ENCODE results near the gene ADAMTS14.
A peak's percentile ranks its signal among the peaks of the same experiment; 100 is the strongest.

ADAMTS14 gene

GRCh38 chr10:70704211-70704610 is 31.9 kb downstream of the ADAMTS14 start:
- no peak for ATAC-seq
- TF ChIP-seq TSHZ2 (CRISPR knock-in tag; IDR thresholded peaks at IDR 0.05) (no peak), OSR1 (CRISPR knock-in tag; IDR thresholded peaks at IDR 0.05) (no peak), ZFP3 (CRISPR knock-in tag; IDR thresholded peaks at IDR 0.05) (no peak), ZNF565 (CRISPR knock-in tag; conservative IDR thresholded peaks at IDR 0.05; ENCODE audit: low read depth) (no peak), CSRNP3 (CRISPR knock-in tag; IDR thresholded peaks at IDR 0.05) (no peak), CREB5 (CRISPR knock-in tag; IDR thresholded peaks at IDR 0.05; ENCODE audit: low read depth) (no peak), CSDC2 (CRISPR knock-in tag; IDR thresholded peaks at IDR 0.05) (no peak), ESRRG (CRISPR knock-in tag; IDR thresholded peaks at IDR 0.05) (no peak), PPARA (CRISPR knock-in tag; IDR thresholded peaks at IDR 0.05; ENCODE audit: borderline replicate concordance) (no peak), ZC3H10 (CRISPR knock-in tag; IDR thresholded peaks at IDR 0.05) (no peak)

DNA sequence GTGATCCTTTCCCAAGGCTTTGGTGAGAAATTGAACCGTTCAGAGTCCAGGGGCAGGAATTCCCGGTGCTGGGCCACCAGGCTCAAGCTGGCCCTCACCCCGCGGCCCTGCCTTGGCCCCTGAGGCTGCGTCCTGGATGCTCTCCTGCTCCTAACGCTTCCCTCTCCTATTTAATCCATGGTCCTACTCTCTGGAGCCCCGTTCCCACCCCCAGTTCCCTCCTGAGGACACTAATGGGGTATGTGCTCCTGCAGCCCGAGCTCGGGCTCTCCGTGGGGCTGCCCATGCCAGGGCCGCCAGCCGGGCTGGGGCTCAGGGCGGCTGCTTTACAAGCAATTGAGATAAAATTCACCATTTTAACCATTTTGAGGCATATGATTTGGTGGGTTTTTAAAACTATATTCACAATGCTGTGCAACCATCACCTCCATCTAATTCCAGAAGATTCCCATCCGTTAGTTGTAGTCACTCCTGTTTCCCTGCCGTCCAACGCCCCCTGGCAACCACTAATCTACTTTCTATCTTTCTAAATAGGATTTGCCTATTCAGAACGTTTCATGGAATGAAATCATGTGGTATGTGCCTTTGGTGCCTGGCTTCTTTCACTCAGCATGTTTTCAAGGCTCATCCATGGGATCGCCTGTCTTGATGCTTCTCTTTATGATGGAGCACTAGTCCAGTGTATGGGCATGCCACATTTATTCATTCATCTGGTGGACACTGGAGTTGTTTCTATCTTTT is 33.0 kb downstream of the ADAMTS14 start:
- no peak for ATAC-seq

GRCh38 chr10:70711177-70711576 is 38.9 kb downstream of the ADAMTS14 start:
- TF ChIP-seq CREB5 (CRISPR knock-in tag; IDR thresholded peaks at IDR 0.05; ENCODE audit: low read depth) (no peak), CSDC2 (CRISPR knock-in tag; IDR thresholded peaks at IDR 0.05) (no peak), SNAI2 (CRISPR knock-in tag; IDR thresholded peaks at IDR 0.05) (no peak), PPARA (CRISPR knock-in tag; IDR thresholded peaks at IDR 0.05; ENCODE audit: borderline replicate concordance) (no peak), ZFP30 (CRISPR knock-in tag; IDR thresholded peaks at IDR 0.05) (no peak), ZFP3 (CRISPR knock-in tag; IDR thresholded peaks at IDR 0.05) (no peak), CSRNP3 (CRISPR knock-in tag; IDR thresholded peaks at IDR 0.05) (no peak)
- no peak for ATAC-seq

More for the DNA sequence above, 33.0 kb downstream of the ADAMTS14 start:
- TF ChIP-seq ZNF70 (CRISPR knock-in tag; IDR thresholded peaks at IDR 0.05) (no peak), TCF4 (CRISPR knock-in tag; IDR thresholded peaks at IDR 0.05; ENCODE audit: borderline replicate concordance) (peak; percentile 44; the same call in 1 of the 2 replicates)

DNA sequence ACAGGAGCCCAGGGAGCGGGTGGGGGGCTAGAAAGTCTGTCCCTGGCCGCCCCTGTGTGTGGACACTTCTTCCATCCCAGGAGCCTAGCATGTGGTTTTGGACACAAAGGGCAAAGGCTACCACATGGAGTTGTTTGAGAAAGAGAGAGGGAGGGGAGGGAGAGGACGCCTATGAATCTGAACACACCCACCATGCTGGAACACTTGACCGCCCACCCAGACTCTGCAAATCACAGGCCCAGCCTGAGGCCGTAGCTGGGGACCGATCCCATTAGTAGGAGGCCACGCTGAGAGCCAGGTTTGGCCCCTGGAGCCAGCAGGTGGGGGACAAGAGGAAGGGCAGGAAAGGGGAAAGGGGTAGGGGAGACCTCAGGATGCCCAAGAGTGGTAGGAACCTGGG is 39.6 kb downstream of the ADAMTS14 start:
- TF ChIP-seq CREB5 (CRISPR knock-in tag; IDR thresholded peaks at IDR 0.05; ENCODE audit: low read depth) (no peak), GLIS3 (CRISPR knock-in tag; IDR thresholded peaks at IDR 0.05) (no peak), ESRRG (CRISPR knock-in tag; IDR thresholded peaks at IDR 0.05) (no peak), TSHZ2 (CRISPR knock-in tag; IDR thresholded peaks at IDR 0.05) (no peak), ARNTL (CRISPR knock-in tag; IDR thresholded peaks at IDR 0.05; ENCODE audit: borderline replicate concordance, low read depth) (no peak), ZFP30 (CRISPR knock-in tag; IDR thresholded peaks at IDR 0.05) (no peak), BACH2 (CRISPR knock-in tag; IDR thresholded peaks at IDR 0.05; ENCODE audit: borderline replicate concordance) (no peak), ZNF8 (CRISPR knock-in tag; IDR thresholded peaks at IDR 0.05) (no peak), ZNF70 (CRISPR knock-in tag; IDR thresholded peaks at IDR 0.05) (no peak), SNAI2 (CRISPR knock-in tag; IDR thresholded peaks at IDR 0.05) (no peak), TCF4 (CRISPR knock-in tag; IDR thresholded peaks at IDR 0.05; ENCODE audit: borderline replicate concordance) (no peak), ZFP3 (CRISPR knock-in tag; IDR thresholded peaks at IDR 0.05) (no peak), PATZ1 (CRISPR knock-in tag; IDR thresholded peaks at IDR 0.05; ENCODE audit: borderline replicate concordance) (no peak)
- no peak for ATAC-seq

Data from SK-N-SH treated with all-trans-retinoic acid at 6 μM for 48 hours (cell line).